GM19238 (cell line): Measurements from ENCODE around the gene MYO15B.
A peak's percentile ranks its signal among the peaks of the same experiment; 100 is the strongest.
"Not testable (repeated sequence)": the region's sequence is repeated elsewhere in the genome, so short reads cannot be mapped to it uniquely, and the experiment has no call there.

Experiments
- DNase-seq: peaks from one replicate; pipeline ENCODE4 v3.0.0; 2011; ENCODE audit warnings: low spot score; ENCODE audit not compliant: insufficient read length

Gene MYO15B

DNA sequence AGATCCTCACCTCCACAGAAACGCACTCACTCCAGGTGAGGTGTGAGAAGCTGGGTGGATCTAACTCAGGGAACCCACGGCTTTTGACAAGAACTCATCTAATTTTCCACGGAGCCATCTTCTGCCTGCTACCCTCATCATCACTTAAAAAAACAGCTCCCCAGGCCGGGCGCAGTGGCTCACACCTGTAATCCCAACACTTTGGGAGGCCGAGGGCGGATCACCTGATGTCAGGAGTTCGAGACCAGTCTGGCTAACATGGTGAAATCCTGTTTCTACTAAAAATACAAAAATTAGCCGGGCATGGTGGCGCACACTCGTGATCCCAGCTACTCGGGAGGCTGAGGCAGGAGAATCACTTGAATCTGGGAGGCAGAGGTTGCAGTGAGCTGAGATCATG, 50.4 kb downstream of the MYO15B start:
- DNase-seq, result not testable (repeated sequence)

DNA sequence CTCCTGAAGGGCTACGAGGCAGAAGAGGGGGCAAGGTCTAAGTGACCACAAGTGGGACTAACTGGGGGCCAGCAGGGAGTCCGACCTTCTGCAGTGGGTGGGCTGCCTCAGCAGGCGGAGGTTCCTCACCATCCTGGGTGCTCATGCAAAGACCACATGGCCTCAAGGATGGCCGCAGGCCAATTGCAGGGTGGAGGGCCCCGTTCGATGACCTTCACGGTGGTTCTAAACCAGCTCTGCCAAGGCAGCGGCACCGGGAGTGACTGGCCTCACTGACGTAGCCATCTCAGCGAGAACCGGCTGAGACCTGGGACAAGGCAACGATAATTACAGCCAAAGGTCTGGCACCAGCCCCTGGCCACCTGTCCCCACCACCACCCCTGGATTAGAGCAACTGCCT, 51.3 kb downstream of the MYO15B start:
- DNase-seq, result no peak

DNA sequence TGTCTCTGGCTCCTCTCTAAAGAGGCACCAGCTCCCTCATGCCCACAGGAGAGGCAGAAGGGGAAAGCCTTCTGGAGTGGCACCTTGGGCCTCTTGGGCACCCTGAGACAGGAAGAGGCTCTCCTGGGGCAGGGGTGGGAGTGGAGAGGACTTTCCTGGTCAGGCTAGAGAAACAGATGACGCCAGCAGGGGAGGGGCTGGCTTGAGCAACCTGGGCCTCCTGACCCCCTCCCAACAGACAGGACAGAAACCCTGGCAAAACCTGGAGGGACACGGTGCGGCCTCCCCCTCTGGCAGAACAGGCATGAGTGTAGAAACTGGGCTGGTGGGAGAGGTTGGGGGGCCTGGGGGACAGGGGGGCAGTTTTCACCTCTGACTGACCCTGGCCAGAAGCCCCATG, 51.7 kb downstream of the MYO15B start:
- DNase-seq, result no peak

DNA sequence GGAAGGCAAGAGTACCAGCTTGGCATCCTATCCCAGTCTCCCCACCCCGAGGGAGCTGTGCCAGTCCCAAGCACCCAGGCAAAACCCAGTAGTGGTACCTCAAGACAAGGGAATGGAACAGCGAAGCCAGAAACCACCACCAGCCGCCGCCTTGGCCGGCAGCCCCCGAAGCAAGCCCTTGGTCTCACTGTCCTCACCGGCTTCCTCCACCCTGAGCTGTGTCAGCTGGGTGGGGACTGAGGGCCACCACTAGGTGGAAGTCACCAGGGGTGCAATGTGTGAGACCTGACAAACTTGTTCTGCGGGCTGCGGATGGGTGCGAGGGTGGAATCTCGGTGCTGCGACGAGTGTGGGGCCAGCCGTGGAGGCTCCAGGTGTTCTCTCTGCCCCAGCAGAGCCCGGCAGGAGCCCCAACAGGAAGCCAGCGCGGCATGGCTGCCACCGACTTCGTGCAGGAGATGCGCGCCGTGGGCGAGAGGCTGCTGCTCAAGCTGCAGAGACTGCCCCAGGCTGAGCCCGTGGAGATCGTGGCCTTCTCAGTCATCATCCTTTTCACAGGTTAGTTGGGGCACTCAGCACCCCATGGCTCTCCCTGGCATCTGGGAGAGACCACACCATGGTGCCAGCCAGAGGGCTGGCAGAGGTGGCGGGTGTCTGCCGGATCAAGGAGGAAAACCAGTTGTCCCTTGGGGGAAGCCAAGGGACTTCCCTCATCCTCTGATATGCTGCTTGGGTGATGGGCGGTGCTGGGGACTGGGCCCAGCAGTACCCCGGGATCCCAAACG, 52.4 kb downstream of the MYO15B start:
- DNase-seq, result no peak

DNA sequence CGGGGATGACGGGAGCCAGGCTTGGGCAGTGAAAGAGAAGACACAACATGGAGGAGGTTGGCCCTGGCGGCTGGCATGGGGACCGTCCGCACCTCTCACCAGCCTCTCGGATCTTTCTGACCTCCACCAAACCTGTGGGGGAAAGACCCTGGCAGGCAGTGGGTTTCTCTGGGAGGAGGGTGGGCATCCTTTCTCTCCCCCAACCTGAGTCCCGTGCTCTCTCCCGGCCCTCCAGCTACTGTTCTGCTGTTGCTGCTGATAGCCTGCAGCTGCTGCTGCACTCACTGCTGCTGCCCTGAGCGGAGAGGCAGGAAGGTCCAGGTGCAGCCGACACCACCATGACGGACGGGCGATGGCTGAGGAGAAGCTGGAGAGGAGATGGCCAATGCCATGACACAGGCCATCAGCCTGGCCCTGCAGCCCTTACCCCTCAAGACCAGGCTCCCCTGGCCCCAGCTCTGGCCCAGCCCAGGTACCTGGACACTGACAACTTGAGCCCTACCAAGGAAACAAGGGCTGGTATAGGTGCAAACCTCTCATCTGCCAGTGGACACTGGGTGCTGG, 53.0 kb downstream of the MYO15B start:
- DNase-seq, result no peak

DNA sequence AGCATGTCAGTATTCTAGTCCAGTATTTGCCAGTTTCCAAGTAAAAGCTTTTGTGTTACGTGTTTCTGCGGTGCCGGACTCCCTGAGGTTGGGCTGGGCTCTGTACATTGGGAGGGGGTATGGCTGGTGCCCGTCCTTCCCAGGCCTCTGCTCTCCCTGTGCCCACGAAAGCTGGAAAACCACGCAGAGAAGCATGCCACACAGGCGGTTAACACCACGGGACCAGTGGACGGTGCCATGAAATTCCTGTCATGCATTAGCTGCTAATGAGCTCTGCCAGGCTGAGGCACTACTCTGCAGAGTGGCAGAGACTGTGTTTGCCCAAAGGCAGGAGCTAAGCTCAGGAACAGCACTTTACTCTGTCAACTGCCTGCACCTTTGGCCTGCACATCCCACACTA, 53.7 kb downstream of the MYO15B start:
- no peak for DNase-seq

DNA sequence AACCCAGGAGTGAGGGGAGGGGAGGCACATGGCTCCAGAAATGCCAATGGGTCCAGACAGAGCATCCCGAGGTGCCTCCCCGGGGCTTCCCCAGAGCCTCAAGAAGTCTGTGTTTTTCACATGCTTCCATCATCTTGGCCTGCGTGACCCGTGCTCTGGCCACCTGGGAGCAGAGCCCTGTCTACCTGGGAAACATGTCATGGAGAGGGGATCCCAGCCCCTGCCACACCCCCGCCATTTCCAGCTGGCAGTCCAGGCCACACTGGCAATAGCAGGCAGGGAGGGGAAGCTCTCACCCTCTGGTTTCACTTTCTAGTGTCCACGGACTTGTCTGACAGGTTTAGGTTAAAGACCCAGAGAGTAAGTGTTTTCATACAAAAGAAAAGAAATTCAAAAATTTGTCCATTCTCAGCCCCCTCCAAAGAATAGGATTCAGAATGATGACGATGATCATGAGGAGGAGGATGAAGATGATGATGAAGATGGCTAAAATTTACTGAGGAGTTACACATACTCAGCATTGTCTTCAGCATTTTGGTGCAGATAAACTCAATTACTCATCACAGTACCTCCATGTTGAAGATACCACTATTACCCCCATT, 54.7 kb downstream of the MYO15B start:
- peak; percentile 19 for DNase-seq

DNA sequence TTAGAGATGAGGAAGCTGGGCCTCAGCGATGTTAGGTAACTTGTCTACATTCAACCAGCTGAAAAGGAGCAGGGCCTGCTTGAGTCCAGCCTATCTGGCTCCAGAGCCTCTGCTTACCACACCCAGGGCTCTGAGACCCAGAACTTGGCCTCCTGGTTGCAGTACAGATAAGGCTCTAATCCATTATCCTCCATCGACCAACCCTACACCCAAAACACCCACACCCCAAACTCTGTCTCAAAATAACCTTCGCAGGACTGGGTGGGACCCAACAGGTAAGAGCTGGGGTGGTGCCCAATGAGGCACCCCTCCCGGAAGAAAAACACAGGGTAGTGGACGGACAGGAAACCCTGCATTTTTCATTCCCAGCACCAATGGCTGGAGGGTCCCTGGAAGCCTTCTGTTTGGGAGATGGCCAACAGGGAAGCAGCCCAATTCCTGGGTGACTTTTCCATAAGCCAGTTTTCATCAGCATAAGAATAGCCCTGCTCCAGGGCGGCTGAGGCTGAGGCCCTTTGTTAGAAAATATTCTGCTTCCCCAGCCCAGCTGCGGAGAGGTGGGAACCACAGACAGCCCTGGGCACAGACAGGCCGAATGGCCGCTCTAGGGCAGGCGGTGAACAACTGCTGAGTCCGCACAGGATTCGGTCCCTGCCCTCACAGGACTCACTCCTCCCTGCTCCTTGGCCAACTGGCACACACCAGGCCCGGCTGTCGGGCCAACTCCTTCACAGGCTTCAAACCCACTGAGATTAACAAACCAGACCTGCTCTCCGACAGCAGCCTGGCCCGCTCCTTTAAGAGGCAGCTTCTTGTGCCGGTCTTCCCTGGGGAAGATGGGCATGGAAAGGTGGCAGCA, 55.4 kb downstream of the MYO15B start:
- DNase-seq, result no peak

DNA sequence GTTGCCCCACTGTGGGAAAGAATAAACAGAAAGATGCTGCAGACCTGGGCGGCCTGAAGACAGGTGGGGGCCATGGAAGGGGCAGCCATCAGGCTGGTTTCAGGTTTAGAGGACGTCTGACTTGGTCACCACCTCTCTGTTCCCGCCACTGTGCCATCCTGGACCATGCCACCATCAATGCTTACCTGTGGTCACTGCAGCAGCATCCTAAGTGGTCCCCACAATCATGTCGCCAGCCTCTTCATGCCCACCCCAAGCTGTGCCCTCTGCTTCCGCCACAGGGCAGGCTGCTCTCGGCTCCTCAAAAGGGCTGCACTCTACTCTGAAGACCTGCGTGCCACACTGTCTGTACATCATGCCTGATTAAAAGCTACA, 56.0 kb downstream of the MYO15B start:
- DNase-seq, result no peak

DNA sequence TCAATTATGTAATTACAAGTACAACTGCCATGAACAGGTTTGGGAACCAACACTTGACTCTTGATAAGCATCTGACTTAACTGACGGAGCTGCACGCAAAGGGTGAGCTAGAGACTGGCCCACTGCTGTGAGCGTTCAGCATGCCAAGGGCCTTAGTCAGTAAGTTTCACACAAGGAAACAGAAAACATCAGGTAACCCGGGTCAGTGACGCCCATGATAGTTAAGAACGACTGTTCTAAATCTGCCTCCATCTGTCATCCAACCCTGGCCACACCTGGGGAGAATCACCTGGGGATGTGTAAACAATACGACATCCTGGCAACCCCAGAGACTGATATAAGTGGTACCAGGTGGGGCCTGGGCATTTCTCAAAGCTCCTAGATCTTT, 57.9 kb downstream of the MYO15B start:
- no peak for DNase-seq

DNA sequence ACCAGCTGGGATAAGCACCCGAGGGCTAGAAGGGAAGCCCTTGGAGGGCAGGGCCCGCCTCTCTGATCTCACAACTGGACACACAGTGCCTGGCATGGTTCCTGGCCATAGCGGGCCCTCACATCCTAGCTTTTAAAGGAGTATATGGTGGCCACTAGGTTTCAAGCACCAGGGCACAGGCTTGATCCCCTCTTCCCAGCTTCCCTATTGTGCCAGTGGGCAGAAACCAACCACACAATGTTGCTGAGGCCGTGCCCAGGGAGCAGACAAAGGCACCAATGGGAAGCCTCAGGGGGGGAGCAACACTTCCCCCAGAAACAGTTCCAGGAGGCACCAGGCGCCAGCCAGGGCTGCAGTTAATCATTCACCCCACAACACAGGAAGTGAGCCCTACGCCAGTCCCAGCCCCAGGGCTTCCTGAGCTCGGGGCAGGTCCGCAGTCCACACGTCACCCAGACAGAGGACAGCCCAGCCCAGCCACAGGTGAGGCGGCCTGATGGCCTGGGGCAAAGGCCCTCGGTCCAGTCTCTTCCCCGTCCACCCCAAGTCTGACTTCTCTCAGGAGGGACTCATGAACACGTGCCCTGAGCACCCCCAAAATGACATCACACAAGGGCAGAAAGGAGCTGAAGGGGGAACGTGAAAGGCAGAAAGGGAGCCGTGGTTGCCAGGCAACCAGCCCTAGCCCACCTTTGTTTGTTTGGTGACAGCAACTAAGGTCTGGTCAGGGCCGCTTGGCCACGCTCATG, 58.5 kb downstream of the MYO15B start:
- peak; percentile 93 for DNase-seq

DNA sequence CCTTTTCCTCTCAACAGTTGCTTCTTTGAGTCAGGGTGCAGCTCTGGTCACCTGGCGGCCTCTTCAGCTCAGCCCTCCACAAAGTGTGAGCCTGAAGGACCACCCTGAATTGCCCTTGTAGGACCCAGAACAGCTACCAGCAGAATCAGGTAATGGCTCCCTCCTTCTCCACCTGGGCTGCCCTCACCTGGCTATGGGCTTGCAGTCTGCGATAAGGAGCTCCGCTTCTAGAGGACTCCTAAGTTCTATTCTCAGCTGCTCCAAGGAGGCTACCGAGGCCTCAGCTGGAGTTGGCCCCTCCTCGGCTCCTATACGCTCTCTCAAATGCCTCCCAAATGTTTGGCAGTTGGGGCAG, 59.0 kb downstream of the MYO15B start:
- DNase-seq, result no peak

DNA sequence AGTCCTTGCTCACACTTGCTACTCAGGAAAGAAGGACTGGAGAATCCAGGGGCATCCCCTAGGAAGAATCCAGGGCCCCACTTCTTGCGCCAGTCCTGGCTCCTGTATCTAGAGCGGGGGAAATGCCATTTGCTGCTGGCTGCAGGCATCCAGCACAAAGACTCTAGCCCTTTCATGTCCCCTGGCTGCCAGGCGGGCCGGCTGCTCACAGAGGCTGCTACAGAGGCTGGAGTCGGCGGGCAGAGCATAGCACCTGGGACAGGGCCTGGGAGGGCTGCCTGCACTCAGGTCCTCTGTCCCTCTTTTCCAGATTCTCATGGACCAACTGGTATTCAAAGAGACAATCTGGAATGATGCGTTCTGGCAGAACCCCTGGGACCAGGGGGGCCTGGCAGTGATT, 59.5 kb downstream of the MYO15B start:
- no peak for DNase-seq

DNA sequence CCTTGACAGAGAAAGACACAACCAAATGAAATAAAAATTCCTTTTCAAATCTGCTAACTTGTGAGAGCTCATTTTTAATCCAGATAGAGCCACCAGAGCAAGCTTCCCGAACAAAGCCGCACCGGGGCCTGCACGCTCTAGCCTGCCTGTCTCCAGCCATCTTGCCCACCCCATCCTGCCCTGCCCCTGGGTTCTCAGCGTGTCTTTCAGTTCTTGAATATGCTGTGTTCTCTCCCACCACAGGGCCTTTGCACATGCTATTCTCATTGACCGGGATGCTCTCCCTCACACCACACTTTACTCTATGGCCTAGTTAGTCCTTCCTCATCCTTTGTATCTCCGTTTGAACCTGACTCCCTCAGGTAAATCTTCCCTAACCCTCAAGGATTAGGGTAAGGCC, 60.3 kb downstream of the MYO15B start:
- DNase-seq, result no peak

DNA sequence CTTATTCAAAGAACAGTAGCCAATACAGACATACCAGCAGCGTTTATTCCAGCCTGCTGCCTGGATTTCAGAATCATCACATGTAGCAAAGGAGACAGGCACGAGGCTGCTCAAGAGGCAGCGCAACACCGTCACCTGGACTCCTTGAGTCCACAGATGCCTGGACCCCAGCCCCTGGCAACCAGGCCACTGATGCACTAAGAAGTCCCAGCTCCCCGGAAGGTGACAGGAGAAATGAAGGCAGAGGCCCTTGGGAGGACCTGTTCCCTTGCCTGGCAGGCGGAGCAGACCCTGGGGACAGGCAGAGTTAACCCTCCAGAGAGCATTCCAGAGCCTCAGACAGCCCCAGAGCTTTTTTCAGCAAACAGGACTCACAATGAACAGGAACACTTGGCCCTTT, 62.1 kb downstream of the MYO15B start:
- DNase-seq, result no peak

DNA sequence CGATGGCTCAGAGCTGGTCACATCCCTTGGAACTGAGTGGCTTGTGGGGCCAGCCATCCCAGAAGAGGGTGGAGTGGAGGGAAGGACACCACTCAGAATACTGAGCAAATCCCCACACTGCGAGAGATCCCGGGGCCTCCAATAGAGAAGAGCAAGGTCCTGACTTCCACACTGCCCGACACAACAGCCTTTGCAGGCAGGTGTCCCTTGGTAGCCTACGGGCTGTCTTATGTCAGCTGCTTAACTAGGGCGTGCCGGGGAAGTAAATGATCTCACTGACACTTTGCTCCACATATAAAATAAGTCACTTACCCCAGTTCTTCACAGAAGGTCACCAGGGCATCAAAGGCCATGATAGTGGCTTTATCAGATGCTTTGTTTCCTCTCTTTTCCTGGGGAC, 63.3 kb downstream of the MYO15B start:
- DNase-seq, result no peak

DNA sequence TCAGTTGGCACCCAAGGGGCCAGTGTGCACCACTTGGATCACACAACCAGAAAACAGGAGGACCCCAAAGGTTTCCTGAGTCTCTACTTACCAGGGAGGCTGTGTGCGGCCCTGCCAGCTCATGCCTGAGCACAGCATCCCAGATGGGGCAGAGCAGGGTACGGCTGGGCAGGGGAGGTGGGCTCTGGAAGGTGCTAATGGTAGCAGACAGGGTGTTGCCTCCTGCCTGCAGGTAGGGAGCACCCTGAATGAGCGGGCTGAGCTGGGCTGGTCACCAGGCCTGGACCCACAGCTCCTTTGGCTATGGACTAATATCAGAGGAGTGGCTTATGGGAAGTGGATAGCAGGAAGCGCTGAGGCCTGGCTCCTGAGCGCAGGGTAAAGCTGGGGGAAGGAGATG, 64.7 kb downstream of the MYO15B start:
- no peak for DNase-seq

DNA sequence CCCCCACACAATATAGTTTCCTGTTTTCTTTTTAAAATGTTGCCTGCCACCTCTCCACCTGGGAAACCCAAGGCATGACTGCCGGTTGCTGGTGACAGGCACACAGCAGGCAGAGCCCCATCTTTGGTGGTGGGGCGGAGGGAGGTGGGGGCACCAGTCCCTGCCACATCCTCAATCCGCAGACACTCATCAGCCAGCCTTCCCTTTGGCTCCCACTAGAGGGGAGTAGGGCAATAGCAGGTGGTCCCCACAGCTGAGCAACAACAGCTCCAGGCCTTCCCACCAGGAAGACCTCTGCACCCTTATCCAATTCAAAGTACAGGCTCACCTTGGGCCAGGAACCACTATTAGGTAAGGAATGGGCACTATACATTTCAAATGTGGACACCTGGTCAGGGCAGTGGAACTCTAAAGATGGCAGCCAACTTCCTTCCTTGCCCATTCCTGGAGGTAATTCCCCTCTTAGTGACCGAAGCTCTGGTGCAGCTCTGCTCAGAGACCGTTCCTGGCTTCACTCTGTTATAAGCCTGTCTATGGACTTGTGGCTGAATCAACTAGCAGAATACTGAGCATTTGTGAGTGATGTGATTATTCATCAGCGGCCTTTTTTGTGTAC, 65.4 kb downstream of the MYO15B start:
- DNase-seq, result peak; percentile 63

DNA sequence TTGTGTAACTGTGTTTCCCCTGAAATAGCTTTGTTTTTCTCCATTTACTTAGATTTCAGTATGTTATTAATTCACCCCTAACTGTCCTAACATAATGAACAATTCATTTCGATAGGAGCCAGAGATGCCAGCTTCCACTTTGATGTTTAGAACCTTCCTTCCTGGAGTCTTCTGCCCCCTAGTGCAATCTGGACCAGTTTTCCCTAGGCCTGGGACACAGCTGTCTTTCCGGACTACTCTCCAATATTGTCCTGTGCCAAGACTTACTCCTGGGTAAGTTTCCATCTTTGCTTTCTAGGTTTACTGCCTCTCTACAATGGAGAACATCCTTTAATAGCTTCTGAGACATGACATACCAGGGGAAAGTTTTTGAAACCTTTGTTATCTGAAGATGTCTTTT, 66.6 kb downstream of the MYO15B start:
- DNase-seq, result no peak

DNA sequence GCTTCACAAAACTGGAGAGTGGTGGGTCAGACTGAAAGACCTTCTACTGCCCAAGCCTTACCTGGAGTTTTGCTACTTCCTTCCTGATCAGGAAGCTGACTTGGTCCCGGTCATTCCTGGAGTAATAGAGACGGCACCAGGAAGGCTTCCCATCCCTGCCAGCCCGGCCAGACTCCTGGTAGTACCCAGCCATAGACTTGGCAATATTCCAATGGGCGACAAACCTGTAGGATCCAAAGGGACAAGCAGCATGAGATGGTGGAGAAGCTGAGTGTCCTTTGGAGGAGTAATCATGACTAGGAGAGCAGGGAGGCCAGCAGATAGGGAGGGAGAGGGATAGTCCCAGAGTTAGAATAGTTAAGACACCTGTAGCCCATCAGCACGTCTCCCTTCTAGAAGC, 70.6 kb downstream of the MYO15B start:
- no peak for DNase-seq

DNA sequence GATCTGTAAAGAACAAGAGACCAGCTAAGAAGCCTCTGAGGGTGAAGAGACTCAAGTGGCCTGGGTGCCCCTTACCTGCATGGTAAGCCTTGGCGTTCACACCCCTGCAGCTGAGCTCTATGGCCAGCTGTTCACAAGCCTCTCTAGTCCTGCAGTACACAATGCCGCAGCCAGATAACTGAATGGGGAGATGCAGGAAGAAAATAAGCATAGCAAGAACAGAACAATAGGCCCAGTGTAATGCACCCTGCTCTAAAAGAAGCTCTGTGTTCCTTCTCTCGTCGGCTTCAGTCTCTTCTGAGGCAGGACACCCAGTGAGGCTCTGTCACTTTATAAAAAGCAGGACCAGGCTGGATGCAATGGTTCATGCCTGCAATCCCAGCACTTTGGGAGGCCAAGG, 73.9 kb downstream of the MYO15B start:
- no peak for DNase-seq
